ENCODE results near the gene PRXL2A.
A peak's percentile ranks its signal among the peaks of the same experiment; 100 is the strongest.

PRXL2A gene

DNA sequence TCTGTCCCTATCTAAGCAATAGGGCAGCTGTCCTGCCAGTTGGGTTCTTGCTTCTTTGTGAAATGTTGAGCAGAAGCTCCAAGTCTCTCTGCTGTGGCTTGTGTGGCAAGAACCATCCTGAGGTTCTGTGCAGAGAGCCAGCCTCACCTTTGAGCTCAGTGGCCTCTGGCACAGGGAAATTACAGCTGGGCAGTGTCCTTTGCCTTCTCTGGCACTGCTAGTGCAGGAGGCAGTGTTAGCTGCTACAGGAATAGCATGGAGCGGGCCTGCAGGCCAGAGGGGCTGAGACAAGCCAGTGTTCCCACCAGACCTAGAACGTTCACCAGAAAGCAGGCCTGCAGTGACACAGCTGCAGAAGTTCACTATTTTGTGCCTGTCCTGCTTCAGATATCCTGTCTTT, 1.8 kb downstream of the PRXL2A start:
- H3K9me3 ChIP-seq (ENCODE audit: control insufficient read depth in 5 of 5, low read length in 5 of 5), result no peaks in the 10 kb centered on the region
- H3K4me3 ChIP-seq (ENCODE audit: low read depth in 1 of 5, low read length in 5 of 5), result peak overlapping the region; percentile 78 to 85 (median 83)
- H3K4me1 ChIP-seq (ENCODE audit: control insufficient read depth in 5 of 5, insufficient read depth in 5 of 5, low read length in 5 of 5), result peaks cover 31 to 97% (median 92%) of the 10 kb centered on the region in 5 donors
- peak overlapping the region in 4 of 5 donors; percentile 9 to 68 (median 38) for H3K9ac ChIP-seq (ENCODE audit: low read length in 5 of 5)
- peak overlapping the region; percentile 97 for H3K27ac ChIP-seq (ENCODE audit: low read depth, low read length)
- H3K27me3 ChIP-seq (ENCODE audit: control insufficient read depth in 5 of 5, insufficient read depth in 4 of 5, low read length in 5 of 5), result no peaks in the 10 kb centered on the region
- H3K36me3 ChIP-seq (ENCODE audit: control insufficient read depth in 5 of 5, insufficient read depth in 5 of 5, low read length in 5 of 5), result peaks cover 0 to 2% (median 0%) of the 10 kb centered on the region in 5 donors

GRCh38 chr10:80410578-80411145, 2.3 kb downstream of the PRXL2A start:
- peak overlapping the region; percentile 97 for H3K27ac ChIP-seq (ENCODE audit: low read depth, low read length)
- peaks cover 35 to 97% (median 92%) of the 10 kb centered on the region in 5 donors for H3K4me1 ChIP-seq (ENCODE audit: control insufficient read depth in 5 of 5, insufficient read depth in 5 of 5, low read length in 5 of 5)

GRCh38 chr10:80411267-80411668, 2.9 kb downstream of the PRXL2A start:
- H3K4me1 ChIP-seq (ENCODE audit: control insufficient read depth in 5 of 5, insufficient read depth in 5 of 5, low read length in 5 of 5), result peaks cover 38 to 97% (median 92%) of the 10 kb centered on the region in 5 donors
- peak overlapping the region; percentile 14 to 84 (median 80) for H3K4me3 ChIP-seq (ENCODE audit: low read depth in 1 of 5, low read length in 5 of 5)
- H3K36me3 ChIP-seq (ENCODE audit: control insufficient read depth in 5 of 5, insufficient read depth in 5 of 5, low read length in 5 of 5), result peaks cover 0 to 3% (median 0%) of the 10 kb centered on the region in 5 donors
- no peaks in the 10 kb centered on the region for H3K9me3 ChIP-seq (ENCODE audit: control insufficient read depth in 5 of 5, low read length in 5 of 5)
- H3K27ac ChIP-seq (ENCODE audit: low read depth, low read length), result peak overlapping the region; percentile 97
- peak overlapping the region in 2 of 5 donors; percentile 4 to 26 for H3K9ac ChIP-seq (ENCODE audit: low read length in 5 of 5)
- H3K27me3 ChIP-seq (ENCODE audit: control insufficient read depth in 5 of 5, insufficient read depth in 4 of 5, low read length in 5 of 5), result no peaks in the 10 kb centered on the region

More at GRCh38 chr10:80410578-80411145, 2.3 kb downstream of the PRXL2A start:
- peak overlapping the region in 4 of 5 donors; percentile 9 to 68 (median 38) for H3K9ac ChIP-seq (ENCODE audit: low read length in 5 of 5)
- no peaks in the 10 kb centered on the region for H3K9me3 ChIP-seq (ENCODE audit: control insufficient read depth in 5 of 5, low read length in 5 of 5)
- H3K27me3 ChIP-seq (ENCODE audit: control insufficient read depth in 5 of 5, insufficient read depth in 4 of 5, low read length in 5 of 5), result no peaks in the 10 kb centered on the region
- peak overlapping the region; percentile 78 to 85 (median 83) for H3K4me3 ChIP-seq (ENCODE audit: low read depth in 1 of 5, low read length in 5 of 5)
- peaks cover 0 to 3% (median 0%) of the 10 kb centered on the region in 5 donors for H3K36me3 ChIP-seq (ENCODE audit: control insufficient read depth in 5 of 5, insufficient read depth in 5 of 5, low read length in 5 of 5)

- peak overlapping the region; percentile 17 to 83 (median 78) for H3K4me3 ChIP-seq (ENCODE audit: low read depth in 1 of 5, low read length in 5 of 5)
- peaks cover 42 to 99% (median 94%) of the 10 kb centered on the region in 5 donors for H3K4me1 ChIP-seq (ENCODE audit: control insufficient read depth in 5 of 5, insufficient read depth in 5 of 5, low read length in 5 of 5)
- peaks cover 0 to 3% (median 0%) of the 10 kb centered on the region in 5 donors for H3K36me3 ChIP-seq (ENCODE audit: control insufficient read depth in 5 of 5, insufficient read depth in 5 of 5, low read length in 5 of 5)
- peak overlapping the region in 3 of 5 donors; percentile 4 to 52 (median 26) for H3K9ac ChIP-seq (ENCODE audit: low read length in 5 of 5)
- no peaks in the 10 kb centered on the region for H3K9me3 ChIP-seq (ENCODE audit: control insufficient read depth in 5 of 5, low read length in 5 of 5)
- peak overlapping the region; percentile 97 for H3K27ac ChIP-seq (ENCODE audit: low read depth, low read length)
- no peaks in the 10 kb centered on the region for H3K27me3 ChIP-seq (ENCODE audit: control insufficient read depth in 5 of 5, insufficient read depth in 4 of 5, low read length in 5 of 5)
Measured at GRCh38 chr10:80411681-80412220, 3.4 kb downstream of the PRXL2A start.

DNA sequence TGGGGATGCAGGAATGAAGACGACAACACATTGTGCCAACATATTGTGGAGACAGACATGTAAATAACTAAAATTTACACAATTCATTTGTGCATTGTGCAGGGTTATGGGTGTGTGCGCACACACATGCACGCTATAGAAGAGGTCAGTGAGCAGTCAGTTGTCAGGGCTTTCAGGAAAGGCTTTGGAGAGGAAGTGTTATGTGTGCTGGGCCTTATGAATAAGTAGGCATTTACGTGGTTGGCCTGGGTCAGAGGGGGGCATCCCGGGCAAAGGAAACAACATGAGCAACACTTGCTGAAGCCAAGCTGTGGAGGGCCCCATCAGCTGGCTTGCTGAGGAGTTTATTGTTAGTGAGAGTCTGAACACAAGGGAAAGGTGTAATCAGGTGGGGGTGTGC, 4.1 kb downstream of the PRXL2A start:
- Histone ChIP-seq H3K4me1 (ENCODE audit: control insufficient read depth in 5 of 5, insufficient read depth in 5 of 5, low read length in 5 of 5) (peaks cover 41 to 95% (median 92%) of the 10 kb centered on the region in 5 donors), H3K4me3 (ENCODE audit: low read depth in 1 of 5, low read length in 5 of 5) (peak overlapping the region in 3 of 5 donors; percentile 1 to 10 (median 4))

GRCh38 chr10:80413271-80413996, 5.1 kb downstream of the PRXL2A start:
- peak overlapping the region; percentile 20 to 52 (median 43) for H3K4me3 ChIP-seq (ENCODE audit: low read depth in 1 of 5, low read length in 5 of 5)

More for the DNA sequence above, 4.1 kb downstream of the PRXL2A start:
- H3K36me3 ChIP-seq (ENCODE audit: control insufficient read depth in 5 of 5, insufficient read depth in 5 of 5, low read length in 5 of 5), result peaks cover 0 to 3% (median 0%) of the 10 kb centered on the region in 5 donors
- no peaks in the 10 kb centered on the region for H3K27me3 ChIP-seq (ENCODE audit: control insufficient read depth in 5 of 5, insufficient read depth in 4 of 5, low read length in 5 of 5)
- no peaks in the 10 kb centered on the region for H3K9me3 ChIP-seq (ENCODE audit: control insufficient read depth in 5 of 5, low read length in 5 of 5)
- peak overlapping the region in 1 of 5 donors; percentile 48 for H3K9ac ChIP-seq (ENCODE audit: low read length in 5 of 5)
- peak overlapping the region; percentile 97 for H3K27ac ChIP-seq (ENCODE audit: low read depth, low read length)

GRCh38 chr10:80414142-80414895, 6.0 kb downstream of the PRXL2A start:
- Histone ChIP-seq H3K4me3 (ENCODE audit: low read depth in 1 of 5, low read length in 5 of 5) (peak overlapping the region; percentile 13 to 52 (median 33)), H3K9ac (ENCODE audit: low read length in 5 of 5) (peak overlapping the region; percentile 31 to 65 (median 45)), H3K4me1 (ENCODE audit: control insufficient read depth in 5 of 5, insufficient read depth in 5 of 5, low read length in 5 of 5) (peaks cover 41 to 94% (median 87%) of the 10 kb centered on the region in 5 donors), H3K27ac (ENCODE audit: low read depth, low read length) (peak overlapping the region; percentile 97), H3K27me3 (ENCODE audit: control insufficient read depth in 5 of 5, insufficient read depth in 4 of 5, low read length in 5 of 5) (no peaks in the 10 kb centered on the region), H3K36me3 (ENCODE audit: control insufficient read depth in 5 of 5, insufficient read depth in 5 of 5, low read length in 5 of 5) (peaks cover 0 to 3% (median 0%) of the 10 kb centered on the region in 5 donors), H3K9me3 (ENCODE audit: control insufficient read depth in 5 of 5, low read length in 5 of 5) (no peaks in the 10 kb centered on the region)

More at GRCh38 chr10:80413271-80413996, 5.1 kb downstream of the PRXL2A start:
- Histone ChIP-seq H3K9ac (ENCODE audit: low read length in 5 of 5) (peak overlapping the region in 4 of 5 donors; percentile 14 to 65 (median 44)), H3K36me3 (ENCODE audit: control insufficient read depth in 5 of 5, insufficient read depth in 5 of 5, low read length in 5 of 5) (peaks cover 0 to 3% (median 0%) of the 10 kb centered on the region in 5 donors), H3K9me3 (ENCODE audit: control insufficient read depth in 5 of 5, low read length in 5 of 5) (no peaks in the 10 kb centered on the region), H3K27ac (ENCODE audit: low read depth, low read length) (peak overlapping the region; percentile 97), H3K4me1 (ENCODE audit: control insufficient read depth in 5 of 5, insufficient read depth in 5 of 5, low read length in 5 of 5) (peaks cover 41 to 95% (median 91%) of the 10 kb centered on the region in 5 donors), H3K27me3 (ENCODE audit: control insufficient read depth in 5 of 5, insufficient read depth in 4 of 5, low read length in 5 of 5) (no peaks in the 10 kb centered on the region)

GRCh38 chr10:80415734-80416478, 7.6 kb downstream of the PRXL2A start:
- Histone ChIP-seq H3K27me3 (ENCODE audit: control insufficient read depth in 5 of 5, insufficient read depth in 4 of 5, low read length in 5 of 5) (no peaks in the 10 kb centered on the region), H3K36me3 (ENCODE audit: control insufficient read depth in 5 of 5, insufficient read depth in 5 of 5, low read length in 5 of 5) (peaks cover 3 to 11% (median 8%) of the 10 kb centered on the region in 5 donors), H3K4me1 (ENCODE audit: control insufficient read depth in 5 of 5, insufficient read depth in 5 of 5, low read length in 5 of 5) (peaks cover 35 to 89% (median 81%) of the 10 kb centered on the region in 5 donors), H3K9me3 (ENCODE audit: control insufficient read depth in 5 of 5, low read length in 5 of 5) (no peaks in the 10 kb centered on the region), H3K4me3 (ENCODE audit: low read depth in 1 of 5, low read length in 5 of 5) (peak overlapping the region in 4 of 5 donors; percentile 20 to 52 (median 40)), H3K9ac (ENCODE audit: low read length in 5 of 5) (peak overlapping the region in 3 of 5 donors; percentile 14 to 45 (median 44)), H3K27ac (ENCODE audit: low read depth, low read length) (peak overlapping the region; percentile 97)

Measured in subcutaneous abdominal adipose tissue (tissue), 5 donors.